Measurements from ENCODE around the gene STAT4.

DNA sequence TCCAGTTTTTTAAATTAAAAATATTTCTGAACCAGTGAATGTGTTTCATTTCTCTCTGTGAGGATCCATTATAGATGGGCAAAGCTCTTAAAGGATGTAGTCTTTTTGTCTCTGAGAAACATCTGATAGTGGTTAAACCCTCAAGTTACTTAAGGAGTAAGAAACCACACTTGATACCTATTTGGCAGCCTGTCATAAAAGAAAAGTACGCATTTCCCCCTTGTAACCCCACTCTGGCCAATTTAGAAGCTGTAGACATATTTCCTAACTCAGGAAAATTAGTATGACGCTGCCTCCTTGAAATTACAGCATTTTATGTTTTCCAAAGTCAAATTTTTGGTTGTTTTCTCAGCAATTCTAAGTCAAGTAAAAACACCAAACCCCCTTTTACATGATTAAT, 2.0 kb downstream of the STAT4 start:
- TF ChIP-seq, protein P1, sequence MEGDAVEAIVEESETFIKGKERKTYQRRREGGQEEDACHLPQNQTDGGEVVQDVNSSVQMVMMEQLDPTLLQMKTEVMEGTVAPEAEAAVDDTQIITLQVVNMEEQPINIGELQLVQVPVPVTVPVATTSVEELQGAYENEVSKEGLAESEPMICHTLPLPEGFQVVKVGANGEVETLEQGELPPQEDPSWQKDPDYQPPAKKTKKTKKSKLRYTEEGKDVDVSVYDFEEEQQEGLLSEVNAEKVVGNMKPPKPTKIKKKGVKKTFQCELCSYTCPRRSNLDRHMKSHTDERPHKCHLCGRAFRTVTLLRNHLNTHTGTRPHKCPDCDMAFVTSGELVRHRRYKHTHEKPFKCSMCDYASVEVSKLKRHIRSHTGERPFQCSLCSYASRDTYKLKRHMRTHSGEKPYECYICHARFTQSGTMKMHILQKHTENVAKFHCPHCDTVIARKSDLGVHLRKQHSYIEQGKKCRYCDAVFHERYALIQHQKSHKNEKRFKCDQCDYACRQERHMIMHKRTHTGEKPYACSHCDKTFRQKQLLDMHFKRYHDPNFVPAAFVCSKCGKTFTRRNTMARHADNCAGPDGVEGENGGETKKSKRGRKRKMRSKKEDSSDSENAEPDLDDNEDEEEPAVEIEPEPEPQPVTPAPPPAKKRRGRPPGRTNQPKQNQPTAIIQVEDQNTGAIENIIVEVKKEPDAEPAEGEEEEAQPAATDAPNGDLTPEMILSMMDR (IDR thresholded peaks at IDR 0.05) = no peak
- TF ChIP-seq POLR2A (IDR thresholded peaks at IDR 0.05) = no peak

Data from heart left ventricle (tissue), 13 donors.